ENCODE measurements around the gene LDLRAP1.
"Not testable (repeated sequence)": the region's sequence is repeated elsewhere in the genome, so short reads cannot be mapped to it uniquely, and the experiment has no call there.

Gene LDLRAP1

DNA sequence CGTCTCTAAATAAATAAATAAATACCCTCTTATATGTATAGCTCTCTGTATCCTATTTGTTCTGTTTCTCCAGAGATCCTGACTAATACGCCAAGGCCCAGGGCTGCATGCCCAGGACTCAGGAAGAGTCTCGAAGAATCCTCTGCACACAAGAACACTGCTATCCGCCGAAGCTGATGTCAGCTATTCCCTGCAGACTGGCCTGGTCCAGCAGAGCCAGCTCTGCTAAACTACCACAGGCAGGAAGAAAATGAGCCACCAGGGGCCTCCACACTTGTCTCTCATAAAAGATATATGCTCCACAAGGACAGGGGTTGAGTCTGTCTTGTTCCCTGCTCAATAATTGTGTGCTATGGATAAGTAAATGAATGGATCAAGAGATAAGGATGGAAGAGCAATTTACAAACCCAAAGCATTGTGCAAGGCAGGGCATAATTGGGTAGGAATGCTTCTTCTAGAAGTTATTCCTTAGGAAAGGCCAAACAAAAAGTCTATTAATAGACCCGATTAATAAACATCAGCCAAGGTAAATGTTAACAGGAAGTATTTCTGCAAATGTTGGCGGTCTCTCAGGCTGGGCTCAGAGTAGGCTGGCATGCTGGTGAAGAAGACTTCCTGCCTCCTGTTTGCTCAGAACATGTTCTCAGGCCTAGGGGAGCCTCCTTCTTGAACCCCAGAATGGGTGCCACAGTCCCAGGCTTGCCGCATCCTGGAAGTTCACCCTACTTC, 46.9 kb downstream of the LDLRAP1 start:
- Histone ChIP-seq H3K9ac (ENCODE audit: insufficient read length, low read depth) (peak overlapping the region; percentile 1), H3K27me3 (ENCODE audit: insufficient read depth, insufficient read length) (no peaks in the 10 kb centered on the region), H3K4me1 (ENCODE audit: insufficient read depth, insufficient read length) (peaks cover 21% of the 10 kb centered on the region), H3K4me3 (ENCODE audit: insufficient read length, low read depth) (no peak overlapping the region), H3K36me3 (ENCODE audit: insufficient read depth, insufficient read length, low read length) (no peaks in the 10 kb centered on the region), H3K9me3 (ENCODE audit: insufficient read depth, low read length) (no peaks in the 10 kb centered on the region)
- DNase-seq (ENCODE audit: low read depth, low spot score), result no peak
- TF ChIP-seq ZNF274 (IDR thresholded peaks at IDR 0.05; ENCODE audit: low read depth, low read length), result no peak
- TF ChIP-seq SUZ12 (IDR thresholded peaks at IDR 0.05; ENCODE audit: extremely low read depth, insufficient read depth, insufficient read length), result no peak
- no peak for TF ChIP-seq YY1 (IDR thresholded peaks at IDR 0.05; ENCODE audit: insufficient read depth, insufficient read length)

DNA sequence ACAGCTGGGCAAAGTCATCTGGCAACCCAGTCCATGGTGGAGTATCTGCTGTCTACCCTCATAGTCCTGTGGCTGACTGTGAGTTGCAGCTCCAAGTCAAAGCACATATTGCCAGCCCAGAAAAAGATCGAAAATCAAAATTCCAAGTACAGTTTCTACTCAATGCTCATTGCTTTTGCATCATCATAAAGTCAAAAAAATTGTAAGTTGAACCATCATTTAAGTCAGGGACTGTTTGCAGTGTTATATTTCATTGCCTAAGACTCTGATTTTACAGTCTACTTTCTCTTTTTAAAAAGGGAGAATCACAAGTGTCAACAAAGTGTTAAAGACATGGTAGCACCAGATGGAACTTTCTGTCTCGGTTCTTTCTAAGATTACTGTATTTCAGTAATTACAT, 50.5 kb downstream of the LDLRAP1 start:
- H3K4me1 ChIP-seq (ENCODE audit: insufficient read depth, insufficient read length), result no peaks in the 10 kb centered on the region
- TF ChIP-seq YY1 (IDR thresholded peaks at IDR 0.05; ENCODE audit: insufficient read depth, insufficient read length) (no peak), ZNF274 (IDR thresholded peaks at IDR 0.05; ENCODE audit: low read depth, low read length) (no peak), SUZ12 (IDR thresholded peaks at IDR 0.05; ENCODE audit: extremely low read depth, insufficient read depth, insufficient read length) (no peak)
- no peaks in the 10 kb centered on the region for H3K27me3 ChIP-seq (ENCODE audit: insufficient read depth, insufficient read length)
- H3K9ac ChIP-seq (ENCODE audit: insufficient read length, low read depth), result no peak overlapping the region
- H3K9me3 ChIP-seq (ENCODE audit: insufficient read depth, low read length), result peaks cover 8% of the 10 kb centered on the region
- no peaks in the 10 kb centered on the region for H3K36me3 ChIP-seq (ENCODE audit: insufficient read depth, insufficient read length, low read length)
- no peak overlapping the region for H3K4me3 ChIP-seq (ENCODE audit: insufficient read length, low read depth)
- DNase-seq (ENCODE audit: low read depth, low spot score), result no peak

DNA sequence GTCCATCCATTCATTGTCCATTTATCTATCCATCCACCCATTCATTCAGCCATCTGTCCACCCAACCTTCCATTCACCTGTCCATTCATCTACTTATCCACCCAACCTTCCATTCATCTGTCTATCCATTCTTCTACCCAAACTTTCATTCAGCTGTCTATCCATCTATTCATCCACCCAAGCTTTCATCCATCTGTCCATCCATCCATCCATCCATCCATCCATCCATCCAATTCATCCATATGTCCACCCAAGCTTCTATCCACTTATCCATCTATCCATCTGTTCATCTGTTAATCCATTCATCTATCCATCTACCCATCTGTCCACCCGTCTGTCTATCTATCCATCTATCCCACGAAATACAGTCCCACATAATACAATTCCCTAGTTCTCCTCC, 51.6 kb downstream of the LDLRAP1 start:
- DNase-seq (ENCODE audit: low read depth, low spot score), result no peak
- peaks cover 18% of the 10 kb centered on the region for H3K9me3 ChIP-seq (ENCODE audit: insufficient read depth, low read length)
- H3K4me1 ChIP-seq (ENCODE audit: insufficient read depth, insufficient read length), result no peaks in the 10 kb centered on the region
- H3K4me3 ChIP-seq (ENCODE audit: insufficient read length, low read depth), result no peak overlapping the region
- no peaks in the 10 kb centered on the region for H3K36me3 ChIP-seq (ENCODE audit: insufficient read depth, insufficient read length, low read length)
- TF ChIP-seq YY1 (IDR thresholded peaks at IDR 0.05; ENCODE audit: insufficient read depth, insufficient read length), result no peak
- TF ChIP-seq ZNF274 (IDR thresholded peaks at IDR 0.05; ENCODE audit: low read depth, low read length), result no peak
- no peak for TF ChIP-seq SUZ12 (IDR thresholded peaks at IDR 0.05; ENCODE audit: extremely low read depth, insufficient read depth, insufficient read length)
- no peak overlapping the region for H3K9ac ChIP-seq (ENCODE audit: insufficient read length, low read depth)
- no peaks in the 10 kb centered on the region for H3K27me3 ChIP-seq (ENCODE audit: insufficient read depth, insufficient read length)

DNA sequence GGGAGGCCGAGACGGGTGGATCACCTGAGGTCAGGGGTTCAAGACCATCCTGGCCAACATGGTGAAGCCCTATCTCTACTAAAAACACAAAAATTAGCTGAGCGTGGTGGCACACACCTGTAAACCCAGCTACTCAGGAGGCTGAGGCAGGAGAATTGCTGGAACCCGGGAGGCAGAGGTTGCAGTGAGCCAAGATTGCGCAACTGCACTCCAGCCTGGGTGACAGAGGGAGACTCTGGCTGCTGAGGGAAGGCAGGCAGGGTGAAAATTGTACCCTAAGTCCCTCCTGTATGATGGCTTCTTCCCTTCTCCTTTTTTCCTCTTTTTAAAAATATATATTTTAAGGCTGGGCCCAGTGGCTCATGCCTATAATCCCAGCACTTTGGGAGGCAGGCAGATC, 53.2 kb downstream of the LDLRAP1 start:
- H3K27me3 ChIP-seq (ENCODE audit: insufficient read depth, insufficient read length); H3K9ac ChIP-seq (ENCODE audit: insufficient read length, low read depth); H3K4me3 ChIP-seq (ENCODE audit: insufficient read length, low read depth); H3K4me1 ChIP-seq (ENCODE audit: insufficient read depth, insufficient read length); H3K36me3 ChIP-seq (ENCODE audit: insufficient read depth, insufficient read length, low read length); DNase-seq (ENCODE audit: low read depth, low spot score): not testable (repeated sequence)
- H3K9me3 ChIP-seq (ENCODE audit: insufficient read depth, low read length), result peaks cover 18% of the 10 kb centered on the region

DNA sequence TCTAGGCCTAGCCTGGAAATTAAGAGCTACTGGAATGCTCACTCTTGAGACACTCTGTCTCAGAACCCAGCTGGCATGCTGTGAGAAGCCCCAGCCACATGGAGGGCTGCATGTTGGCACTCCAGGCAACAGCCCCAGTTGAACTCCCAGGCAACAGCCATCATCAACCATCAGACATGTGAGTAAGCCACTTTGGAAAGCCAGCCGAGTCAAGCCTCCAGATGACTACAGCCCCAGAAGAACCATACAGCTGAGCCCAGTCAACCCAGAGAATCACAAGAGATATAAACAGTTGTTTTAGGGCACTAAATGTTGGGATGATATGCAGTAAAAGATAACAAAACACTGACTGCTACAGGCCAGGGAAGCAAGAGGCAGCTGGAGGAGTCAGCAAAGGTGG, 55.5 kb downstream of the LDLRAP1 start:
- H3K4me3 ChIP-seq (ENCODE audit: insufficient read length, low read depth), result no peak overlapping the region
- H3K36me3 ChIP-seq (ENCODE audit: insufficient read depth, insufficient read length, low read length), result no peaks in the 10 kb centered on the region
- H3K9me3 ChIP-seq (ENCODE audit: insufficient read depth, low read length), result peaks cover 18% of the 10 kb centered on the region
- H3K9ac ChIP-seq (ENCODE audit: insufficient read length, low read depth), result no peak overlapping the region
- TF ChIP-seq YY1 (IDR thresholded peaks at IDR 0.05; ENCODE audit: insufficient read depth, insufficient read length), result no peak
- TF ChIP-seq ZNF274 (IDR thresholded peaks at IDR 0.05; ENCODE audit: low read depth, low read length), result no peak
- DNase-seq (ENCODE audit: low read depth, low spot score), result no peak
- no peaks in the 10 kb centered on the region for H3K27me3 ChIP-seq (ENCODE audit: insufficient read depth, insufficient read length)
- peaks cover 8% of the 10 kb centered on the region for H3K4me1 ChIP-seq (ENCODE audit: insufficient read depth, insufficient read length)

DNA sequence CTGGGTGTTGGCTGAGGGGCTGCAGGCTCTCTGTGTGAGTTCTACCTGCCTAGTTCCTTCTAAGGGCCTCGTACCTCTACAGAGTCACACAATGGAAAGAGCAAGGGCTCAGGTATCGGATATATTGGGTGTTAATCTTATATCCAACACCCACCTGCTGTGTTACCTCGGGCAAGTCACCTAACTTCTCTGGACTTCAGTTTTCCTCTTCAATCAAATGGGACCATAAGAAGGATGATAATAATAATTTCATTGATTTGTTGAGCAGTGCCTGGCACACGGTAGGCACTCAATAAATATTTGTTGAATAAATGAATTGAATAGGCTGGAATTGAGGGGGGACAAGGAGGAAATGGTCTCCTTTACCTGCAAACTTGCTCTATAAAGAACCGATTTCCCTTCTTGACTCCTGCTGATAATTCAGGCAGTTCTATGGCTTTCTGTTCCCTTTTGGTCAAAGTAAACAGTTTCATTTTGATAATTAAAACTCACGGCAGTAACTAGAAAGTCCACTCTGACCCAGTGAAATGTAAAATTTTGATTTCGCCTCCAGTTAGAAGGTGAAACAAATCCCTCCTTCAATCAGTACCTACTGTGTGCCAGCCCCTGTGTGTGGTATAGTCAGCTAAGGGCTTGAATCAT, 56.7 kb downstream of the LDLRAP1 start:
- no peak for DNase-seq (ENCODE audit: low read depth, low spot score)
- H3K4me1 ChIP-seq (ENCODE audit: insufficient read depth, insufficient read length), result peaks cover 8% of the 10 kb centered on the region
- H3K4me3 ChIP-seq (ENCODE audit: insufficient read length, low read depth), result no peak overlapping the region
- H3K27me3 ChIP-seq (ENCODE audit: insufficient read depth, insufficient read length), result no peaks in the 10 kb centered on the region
- H3K36me3 ChIP-seq (ENCODE audit: insufficient read depth, insufficient read length, low read length), result no peaks in the 10 kb centered on the region
- no peak overlapping the region for H3K9ac ChIP-seq (ENCODE audit: insufficient read length, low read depth)
- peaks cover 18% of the 10 kb centered on the region for H3K9me3 ChIP-seq (ENCODE audit: insufficient read depth, low read length)
- TF ChIP-seq YY1 (IDR thresholded peaks at IDR 0.05; ENCODE audit: insufficient read depth, insufficient read length) (no peak), SUZ12 (IDR thresholded peaks at IDR 0.05; ENCODE audit: extremely low read depth, insufficient read depth, insufficient read length) (no peak), ZNF274 (IDR thresholded peaks at IDR 0.05; ENCODE audit: low read depth, low read length) (no peak)

DNA sequence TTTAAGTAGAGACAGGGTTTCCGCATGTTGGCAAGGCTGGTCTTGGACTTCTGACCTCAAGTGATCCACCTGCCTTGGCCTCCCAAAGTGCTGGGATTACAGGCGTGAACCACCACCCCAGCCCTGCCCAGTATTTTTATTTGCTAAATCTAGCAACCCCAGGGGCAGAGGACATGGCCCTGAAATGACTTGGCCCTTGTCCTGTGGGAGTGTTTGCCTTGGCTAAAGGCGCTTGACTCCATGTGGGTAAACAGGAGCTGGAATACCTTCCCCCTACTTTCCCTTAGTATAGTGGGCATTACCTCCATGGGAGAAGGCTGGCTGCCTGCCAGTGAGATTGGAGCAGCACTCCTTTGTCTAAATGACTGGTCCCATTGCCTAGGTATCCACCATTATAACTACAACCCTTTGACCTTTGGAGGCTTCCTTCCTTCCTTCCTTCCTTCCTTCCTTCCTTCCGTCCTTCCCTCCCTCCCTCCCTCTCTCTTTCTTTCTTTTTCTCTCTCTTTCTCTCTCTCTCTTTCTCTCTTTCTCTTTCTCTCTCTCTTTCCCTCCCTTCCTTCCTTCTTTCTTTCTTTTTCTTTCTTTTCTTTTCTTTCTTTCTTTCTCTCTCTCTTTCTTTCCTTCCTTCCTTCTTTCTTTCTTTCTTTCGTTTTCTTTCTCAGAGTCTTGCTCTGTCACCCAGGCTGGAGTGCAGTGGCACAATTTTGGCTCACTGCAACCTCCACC, 57.7 kb downstream of the LDLRAP1 start:
- peaks cover 18% of the 10 kb centered on the region for H3K9me3 ChIP-seq (ENCODE audit: insufficient read depth, low read length)
- not testable (repeated sequence) for H3K27me3 ChIP-seq (ENCODE audit: insufficient read depth, insufficient read length); H3K9ac ChIP-seq (ENCODE audit: insufficient read length, low read depth); H3K36me3 ChIP-seq (ENCODE audit: insufficient read depth, insufficient read length, low read length); H3K4me1 ChIP-seq (ENCODE audit: insufficient read depth, insufficient read length); H3K4me3 ChIP-seq (ENCODE audit: insufficient read length, low read depth); DNase-seq (ENCODE audit: low read depth, low spot score)

DNA sequence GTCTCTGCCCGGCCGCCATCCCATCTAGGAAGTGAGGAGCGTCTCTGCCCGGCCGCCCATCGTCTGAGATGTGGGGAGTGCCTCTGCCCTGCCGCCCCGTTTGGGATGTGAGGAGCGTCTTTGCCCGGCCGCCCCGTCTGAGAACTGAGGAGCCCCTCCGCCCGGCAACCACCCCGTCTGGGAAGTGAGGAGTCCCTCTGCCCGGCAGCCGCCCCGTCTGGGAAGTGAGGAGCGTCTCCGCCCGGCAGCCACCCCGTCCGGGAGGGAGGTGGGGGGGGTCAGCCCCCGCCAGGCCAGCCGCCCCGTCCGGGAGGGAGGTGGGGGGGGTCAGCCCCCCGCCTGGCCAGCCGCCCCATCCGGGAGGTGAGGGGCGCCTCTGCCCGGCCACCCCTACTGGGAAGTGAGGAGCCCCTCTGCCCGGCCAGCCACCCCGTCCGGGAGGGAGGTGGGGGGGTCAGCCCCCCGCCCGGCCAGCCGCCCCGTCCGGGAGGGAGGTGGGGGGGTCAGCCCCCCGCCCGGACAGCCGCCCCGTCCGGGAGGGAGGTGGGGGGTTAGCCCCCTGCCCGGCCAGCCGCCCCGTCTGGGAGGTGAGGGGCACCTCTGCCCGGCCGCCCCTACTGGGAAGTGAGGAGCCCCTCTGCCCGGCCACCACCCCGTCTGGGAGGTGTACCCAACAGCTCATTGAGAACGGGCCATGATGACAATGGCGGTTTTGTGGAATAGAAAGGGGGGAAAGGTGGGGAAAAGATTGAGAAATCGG, 60.6 kb downstream of the LDLRAP1 start:
- DNase-seq (ENCODE audit: low read depth, low spot score); H3K9ac ChIP-seq (ENCODE audit: insufficient read length, low read depth); H3K4me3 ChIP-seq (ENCODE audit: insufficient read length, low read depth); H3K36me3 ChIP-seq (ENCODE audit: insufficient read depth, insufficient read length, low read length); H3K4me1 ChIP-seq (ENCODE audit: insufficient read depth, insufficient read length); H3K27me3 ChIP-seq (ENCODE audit: insufficient read depth, insufficient read length); H3K9me3 ChIP-seq (ENCODE audit: insufficient read depth, low read length): not testable (repeated sequence)

Measured in NT2/D1 (cell line).